Measurements from ENCODE around the gene ZNF766.
A peak's percentile ranks its signal among the peaks of the same experiment; 100 is the strongest.

Gene ZNF766

GRCh38 chr19:52296773-52297600 is 27.6 kb downstream of the ZNF766 start, which contains the start of gene ZNF480:
Gene ZNF480 (plus strand): TSS chr19:52297169. CDS start chr19:52300413, 3,244 bp downstream.
- peak within 1 kb of the TSS; percentile 89 for H3K4me3 ChIP-seq (ENCODE audit: low read depth, low read length)
- DNase-seq (ENCODE audit: low read depth) = peak; percentile 79
- peak; percentile 29 for TF ChIP-seq CTCF (conservative IDR thresholded peaks at IDR 0.05; ENCODE audit: low read depth, low read length)

GRCh38 chr19:52297601-52298364 is 28.4 kb downstream of the ZNF766 start:
- no peak for TF ChIP-seq CTCF (conservative IDR thresholded peaks at IDR 0.05; ENCODE audit: low read depth, low read length)
- no peak for DNase-seq (ENCODE audit: low read depth)
- peak overlapping the region; percentile 89 for H3K4me3 ChIP-seq (ENCODE audit: low read depth, low read length)

- DNase-seq (ENCODE audit: low read depth) = peak; percentile 36
- no peak for TF ChIP-seq CTCF (conservative IDR thresholded peaks at IDR 0.05; ENCODE audit: low read depth, low read length)
- H3K4me3 ChIP-seq (ENCODE audit: low read depth, low read length) = no peak overlapping the region
These were observed 37.9 kb downstream of the ZNF766 start for GRCh38 chr19:52307275-52307674.

- no peak for TF ChIP-seq CTCF (conservative IDR thresholded peaks at IDR 0.05; ENCODE audit: low read depth, low read length)
- no peak overlapping the region for H3K4me3 ChIP-seq (ENCODE audit: low read depth, low read length)
- no peak for DNase-seq (ENCODE audit: low read depth)
These were observed 53.0 kb downstream of the ZNF766 start for GRCh38 chr19:52322429-52322828.

- no peak for TF ChIP-seq CTCF (conservative IDR thresholded peaks at IDR 0.05; ENCODE audit: low read depth, low read length)
- peak; percentile 23 for DNase-seq (ENCODE audit: low read depth)
- H3K4me3 ChIP-seq (ENCODE audit: low read depth, low read length) = no peak overlapping the region
These were observed 62.4 kb downstream of the ZNF766 start for GRCh38 chr19:52331757-52332156.

- DNase-seq (ENCODE audit: low read depth) = no peak
- peak overlapping the region; percentile 88 for H3K4me3 ChIP-seq (ENCODE audit: low read depth, low read length)
- TF ChIP-seq CTCF (conservative IDR thresholded peaks at IDR 0.05; ENCODE audit: low read depth, low read length) = no peak
These were observed 66.4 kb downstream of the ZNF766 start for GRCh38 chr19:52335768-52336116.

All from choroid plexus epithelial cell (primary cell).